ENCODE measurements around the gene BSN.

Gene BSN

GRCh38 chr3:49652218-49652902 is 98.1 kb downstream of the BSN start:
- no peak overlapping the region for H3K9ac ChIP-seq (ENCODE audit: low read length)
- no peaks in the 10 kb centered on the region for H3K4me1 ChIP-seq (ENCODE audit: low read length)
- TF ChIP-seq CTCF (IDR thresholded peaks at IDR 0.05; ENCODE audit: low read depth, low read length) (no peak), EZH2phosphoT487 (IDR thresholded peaks at IDR 0.05; ENCODE audit: low read depth) (no peak)

GRCh38 chr3:49652903-49653415 is 98.7 kb downstream of the BSN start:
- Histone ChIP-seq H3K27me3 (ENCODE audit: low read depth, low read length) (no peaks in the 10 kb centered on the region), H3K9me3 (ENCODE audit: insufficient read depth, low read length) (no peaks in the 10 kb centered on the region), H3K4me1 (ENCODE audit: low read length) (no peaks in the 10 kb centered on the region), H3K36me3 (replicated peaks; ENCODE audit: low read depth, low read length) (no peaks in the 10 kb centered on the region), H3K9ac (ENCODE audit: low read length) (no peak overlapping the region), H3K27ac (ENCODE audit: low read length) (no peak overlapping the region), H2AFZ (ENCODE audit: low read depth, low read length) (no peak overlapping the region), H3K79me2 (ENCODE audit: low read length) (no peaks in the 10 kb centered on the region), H3K4me3 (ENCODE audit: low read length) (no peak overlapping the region), H4K20me1 (ENCODE audit: insufficient read depth, low read length) (no peaks in the 10 kb centered on the region), H3K4me2 (ENCODE audit: low read length) (no peak overlapping the region)
- no peak for TF ChIP-seq EZH2phosphoT487 (IDR thresholded peaks at IDR 0.05; ENCODE audit: low read depth)
- TF ChIP-seq CTCF (IDR thresholded peaks at IDR 0.05; ENCODE audit: low read depth, low read length) = no peak

More at GRCh38 chr3:49652218-49652902, 98.1 kb downstream of the BSN start:
- no peak overlapping the region for H3K27ac ChIP-seq (ENCODE audit: low read length)
- H3K4me2 ChIP-seq (ENCODE audit: low read length) = no peak overlapping the region
- no peaks in the 10 kb centered on the region for H3K79me2 ChIP-seq (ENCODE audit: low read length)
- H3K4me3 ChIP-seq (ENCODE audit: low read length) = no peak overlapping the region
- no peaks in the 10 kb centered on the region for H4K20me1 ChIP-seq (ENCODE audit: insufficient read depth, low read length)
- no peaks in the 10 kb centered on the region for H3K36me3 ChIP-seq (replicated peaks; ENCODE audit: low read depth, low read length)
- H3K9me3 ChIP-seq (ENCODE audit: insufficient read depth, low read length) = no peaks in the 10 kb centered on the region
- H3K27me3 ChIP-seq (ENCODE audit: low read depth, low read length) = no peaks in the 10 kb centered on the region
- H2AFZ ChIP-seq (ENCODE audit: low read depth, low read length) = no peak overlapping the region

- Histone ChIP-seq H4K20me1 (ENCODE audit: insufficient read depth, low read length) (no peaks in the 10 kb centered on the region), H3K27me3 (ENCODE audit: low read depth, low read length) (no peaks in the 10 kb centered on the region), H3K79me2 (ENCODE audit: low read length) (no peaks in the 10 kb centered on the region), H3K9ac (ENCODE audit: low read length) (no peak overlapping the region), H3K4me3 (ENCODE audit: low read length) (no peak overlapping the region), H3K36me3 (replicated peaks; ENCODE audit: low read depth, low read length) (no peaks in the 10 kb centered on the region), H2AFZ (ENCODE audit: low read depth, low read length) (no peak overlapping the region), H3K9me3 (ENCODE audit: insufficient read depth, low read length) (no peaks in the 10 kb centered on the region), H3K27ac (ENCODE audit: low read length) (no peak overlapping the region), H3K4me1 (ENCODE audit: low read length) (no peaks in the 10 kb centered on the region), H3K4me2 (ENCODE audit: low read length) (no peak overlapping the region)
- no peak for TF ChIP-seq EZH2phosphoT487 (IDR thresholded peaks at IDR 0.05; ENCODE audit: low read depth)
- no peak for TF ChIP-seq CTCF (IDR thresholded peaks at IDR 0.05; ENCODE audit: low read depth, low read length)
Measured at GRCh38 chr3:49653621-49654020, 99.3 kb downstream of the BSN start.

GRCh38 chr3:49654176-49654825 is 100.0 kb downstream of the BSN start:
- Histone ChIP-seq H3K27ac (ENCODE audit: low read length) (no peak overlapping the region), H3K79me2 (ENCODE audit: low read length) (no peaks in the 10 kb centered on the region), H3K36me3 (replicated peaks; ENCODE audit: low read depth, low read length) (no peaks in the 10 kb centered on the region), H4K20me1 (ENCODE audit: insufficient read depth, low read length) (no peaks in the 10 kb centered on the region), H2AFZ (ENCODE audit: low read depth, low read length) (no peak overlapping the region), H3K4me2 (ENCODE audit: low read length) (no peak overlapping the region), H3K9ac (ENCODE audit: low read length) (no peak overlapping the region), H3K9me3 (ENCODE audit: insufficient read depth, low read length) (no peaks in the 10 kb centered on the region), H3K27me3 (ENCODE audit: low read depth, low read length) (no peaks in the 10 kb centered on the region), H3K4me1 (ENCODE audit: low read length) (no peaks in the 10 kb centered on the region), H3K4me3 (ENCODE audit: low read length) (no peak overlapping the region)
- no peak for TF ChIP-seq EZH2phosphoT487 (IDR thresholded peaks at IDR 0.05; ENCODE audit: low read depth)

Data from OCI-LY3 (cell line).